ENCODE data around the gene EIF3I.

EIF3I gene

DNA sequence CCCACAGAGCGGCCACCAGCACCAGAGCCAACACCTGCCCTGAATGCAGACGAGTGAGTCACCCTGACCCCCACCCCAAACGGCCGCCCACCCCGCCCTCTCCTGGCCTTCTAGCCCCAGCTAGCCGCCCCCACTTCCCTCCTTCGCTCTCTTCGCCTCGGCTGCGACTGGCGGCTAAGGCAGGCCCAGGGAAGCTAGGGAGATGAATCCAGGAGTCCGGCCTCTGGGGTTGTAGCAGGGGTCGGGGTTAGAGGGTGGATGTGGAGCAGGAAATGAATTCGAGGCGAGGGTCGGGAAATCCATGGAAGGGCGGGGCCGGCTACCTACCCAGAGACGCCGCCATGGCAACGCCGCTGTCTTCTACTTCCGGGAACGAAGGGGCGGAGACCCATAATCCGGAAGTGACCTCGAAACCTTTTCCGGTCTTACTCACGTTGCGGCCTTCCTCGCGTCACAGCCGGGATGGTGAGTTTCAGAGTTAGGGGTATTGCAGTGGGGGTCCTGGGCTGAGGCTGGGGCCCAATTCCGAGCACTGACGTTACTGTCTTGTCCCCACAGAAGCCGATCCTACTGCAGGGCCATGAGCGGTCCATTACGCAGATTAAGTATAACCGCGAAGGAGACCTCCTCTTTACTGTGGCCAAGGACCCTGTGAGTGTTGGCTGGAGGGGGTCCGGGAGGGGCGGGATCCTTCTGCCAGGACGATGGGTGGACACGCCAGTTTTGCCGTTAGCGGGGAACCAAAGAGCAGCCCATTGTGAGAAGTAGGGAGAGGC, at the start of gene EIF3I, which contains the start of gene TMEM234:
Gene EIF3I, plus strand, starts transcription at position 428 of the 776 bp plus-strand sequence. Its CDS starts 35 bp downstream, at position 463.
Gene TMEM234, minus strand, starts transcription at position 374 of the 776 bp plus-strand sequence. Its CDS starts 31 bp downstream, at position 343.
- Histone ChIP-seq H3K9me3 (ENCODE audit: control insufficient read depth, low read depth, low read length) (no peaks in the 10 kb centered on the region), H3K9ac (ENCODE audit: low read length) (peak within 1 kb of the TSS; percentile 86), H3K4me3 (ENCODE audit: low read length) (peak within 1 kb of the TSS; percentile 88), H3K36me3 (ENCODE audit: control insufficient read depth, low read depth, low read length) (peaks cover 16% of the 10 kb centered on the region), H3K27me3 (ENCODE audit: control insufficient read depth, insufficient read depth, low read length) (no peaks in the 10 kb centered on the region), H3K4me1 (ENCODE audit: control insufficient read depth, low read depth, low read length) (no peaks in the 10 kb centered on the region), H3K27ac (ENCODE audit: low read length) (peak within 1 kb of the TSS; percentile 61)

DNA sequence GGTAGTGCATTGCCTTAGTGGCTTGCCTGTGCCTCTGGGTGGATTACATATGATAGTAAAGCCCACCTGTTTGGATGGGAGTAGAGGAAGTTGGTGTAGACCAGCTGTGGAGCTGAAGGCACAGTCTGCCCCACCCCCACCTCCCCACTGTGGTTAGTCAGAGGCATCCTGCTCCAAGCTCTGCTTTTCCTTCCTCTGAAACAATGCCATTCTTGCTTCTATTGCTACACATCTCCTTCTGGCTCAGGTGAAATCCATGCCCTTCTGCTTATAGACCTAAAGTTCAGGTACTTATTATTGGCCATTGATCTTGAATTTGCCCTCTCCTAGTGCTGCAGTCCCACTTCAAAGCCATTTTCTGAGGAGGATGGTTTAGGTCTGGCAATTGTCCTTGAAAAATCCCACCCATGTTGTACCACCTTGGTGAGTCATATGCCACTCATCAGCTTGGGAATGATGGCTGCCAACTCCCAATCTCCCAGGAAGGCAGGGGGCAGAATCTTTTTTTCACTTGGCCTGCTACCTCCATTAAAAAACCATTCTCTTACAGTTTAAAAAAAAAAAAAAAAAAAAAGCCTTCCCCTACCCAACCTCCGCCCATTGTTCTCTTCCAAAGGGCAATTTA, 49.5 kb upstream of the EIF3I start:
- H3K27me3 ChIP-seq (ENCODE audit: control insufficient read depth, insufficient read depth, low read length), result no peaks in the 10 kb centered on the region
- H3K27ac ChIP-seq (ENCODE audit: low read length), result no peak overlapping the region
- no peaks in the 10 kb centered on the region for H3K9me3 ChIP-seq (ENCODE audit: control insufficient read depth, low read depth, low read length)
- no peak overlapping the region for H3K9ac ChIP-seq (ENCODE audit: low read length)
- H3K4me1 ChIP-seq (ENCODE audit: control insufficient read depth, low read depth, low read length), result no peaks in the 10 kb centered on the region
- H3K4me3 ChIP-seq (ENCODE audit: low read length), result no peak overlapping the region
- peaks cover 42% of the 10 kb centered on the region for H3K36me3 ChIP-seq (ENCODE audit: control insufficient read depth, low read depth, low read length)

DNA sequence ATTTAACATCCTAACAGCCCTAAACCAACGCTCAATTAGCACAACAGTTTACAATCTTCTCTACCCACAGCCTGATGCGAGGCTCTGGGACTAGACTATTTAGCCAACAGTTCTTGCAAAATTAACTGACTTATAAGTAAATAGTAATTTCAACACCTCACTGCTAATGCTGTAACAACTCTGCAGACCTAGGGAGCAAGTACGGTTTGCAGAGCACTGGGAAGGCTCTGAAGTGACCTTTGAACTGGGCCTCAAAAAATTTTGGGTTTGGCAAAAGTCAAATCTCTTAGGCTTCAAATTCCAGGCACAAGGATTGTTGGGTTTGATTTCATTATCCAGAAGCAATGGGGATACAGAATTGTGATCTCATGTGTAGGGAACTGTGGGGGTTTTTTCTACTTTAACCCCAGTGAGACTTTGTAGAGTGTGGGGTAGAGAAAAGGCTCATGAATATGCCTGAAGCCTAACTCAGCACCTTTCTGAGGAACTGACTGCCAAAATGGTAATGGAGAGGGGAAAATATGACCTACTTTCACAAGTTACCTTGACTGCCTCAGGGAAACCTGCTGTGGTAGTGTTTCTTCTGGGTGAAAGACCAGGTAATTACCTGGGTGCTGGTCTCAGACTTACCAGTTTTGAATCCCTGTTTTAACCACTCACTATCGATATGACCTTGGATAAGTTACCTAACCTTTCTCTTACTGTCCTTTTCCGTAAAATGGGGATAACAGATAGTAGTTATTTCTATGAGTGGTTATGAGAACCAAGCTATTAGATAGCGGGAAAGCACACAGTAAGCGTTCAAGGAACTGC, 43.6 kb upstream of the EIF3I start:
- H3K27ac ChIP-seq (ENCODE audit: low read length), result no peak overlapping the region
- H3K36me3 ChIP-seq (ENCODE audit: control insufficient read depth, low read depth, low read length), result peaks cover 19% of the 10 kb centered on the region
- no peaks in the 10 kb centered on the region for H3K9me3 ChIP-seq (ENCODE audit: control insufficient read depth, low read depth, low read length)
- no peaks in the 10 kb centered on the region for H3K27me3 ChIP-seq (ENCODE audit: control insufficient read depth, insufficient read depth, low read length)
- H3K4me3 ChIP-seq (ENCODE audit: low read length), result peak overlapping the region; percentile 93
- peaks cover 15% of the 10 kb centered on the region for H3K4me1 ChIP-seq (ENCODE audit: control insufficient read depth, low read depth, low read length)
- H3K9ac ChIP-seq (ENCODE audit: low read length), result peak overlapping the region; percentile 4

DNA sequence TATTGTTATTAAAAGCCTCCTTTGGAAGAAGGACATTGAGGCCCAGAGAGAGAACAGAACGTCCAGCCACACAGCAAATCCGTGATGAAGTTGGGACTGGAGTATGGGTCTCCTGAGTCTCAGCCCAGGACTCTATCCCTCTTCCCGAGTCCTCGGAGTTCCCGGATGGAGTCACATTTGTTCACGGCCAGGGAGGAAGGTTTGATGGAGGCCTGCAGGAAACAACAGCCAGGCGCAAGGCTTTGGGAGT, 43.1 kb upstream of the EIF3I start:
- H3K27me3 ChIP-seq (ENCODE audit: control insufficient read depth, insufficient read depth, low read length), result no peaks in the 10 kb centered on the region
- peak overlapping the region; percentile 2 for H3K27ac ChIP-seq (ENCODE audit: low read length)
- no peaks in the 10 kb centered on the region for H3K9me3 ChIP-seq (ENCODE audit: control insufficient read depth, low read depth, low read length)
- H3K36me3 ChIP-seq (ENCODE audit: control insufficient read depth, low read depth, low read length), result peaks cover 23% of the 10 kb centered on the region
- H3K9ac ChIP-seq (ENCODE audit: low read length), result peak overlapping the region; percentile 4
- peak overlapping the region; percentile 93 for H3K4me3 ChIP-seq (ENCODE audit: low read length)
- H3K4me1 ChIP-seq (ENCODE audit: control insufficient read depth, low read depth, low read length), result peaks cover 15% of the 10 kb centered on the region

DNA sequence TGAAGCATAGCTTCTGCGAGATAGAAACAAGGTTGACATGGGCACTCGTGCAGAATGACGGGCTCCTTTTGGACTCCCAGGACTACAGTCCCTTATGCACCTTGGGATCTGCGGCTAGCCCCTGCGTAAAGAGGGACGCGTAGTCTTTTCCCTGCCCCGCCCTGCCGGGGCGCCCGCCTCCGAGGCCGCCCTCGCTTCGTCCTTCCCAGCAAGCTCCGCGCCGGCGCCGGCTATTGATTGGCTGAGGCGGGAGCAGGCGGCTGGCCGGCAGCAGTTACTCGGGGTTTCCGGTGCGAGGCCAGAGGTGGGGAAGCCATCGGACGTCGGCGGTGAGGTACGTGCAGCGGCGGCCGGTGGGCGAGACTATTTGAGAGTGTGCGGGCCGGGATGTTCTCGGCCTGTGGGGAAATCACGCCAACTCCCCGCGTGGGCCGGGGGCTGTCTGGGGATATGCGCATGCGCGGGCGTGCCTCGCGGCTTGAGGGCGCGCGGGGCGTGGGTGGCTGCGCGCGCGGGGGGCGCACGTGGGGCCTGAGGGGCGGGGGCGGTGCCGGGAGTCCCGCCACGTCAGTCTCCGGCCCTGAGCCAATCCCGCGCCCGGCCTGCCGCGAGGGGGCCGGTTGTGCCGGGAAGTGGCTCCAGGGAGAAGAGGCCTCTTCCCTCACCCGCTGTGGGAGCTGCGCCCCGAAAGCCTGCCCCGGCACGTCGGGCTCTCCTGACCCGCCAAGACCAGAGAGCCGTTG, 42.6 kb upstream of the EIF3I start, which contains the start of gene TXLNA:
Gene TXLNA, plus strand, starts transcription at position 233 of the 743 bp plus-strand sequence. CDS start 671 bp downstream, outside the sequence.
- Histone ChIP-seq H3K4me1 (ENCODE audit: control insufficient read depth, low read depth, low read length) (peaks cover 15% of the 10 kb centered on the region), H3K4me3 (ENCODE audit: low read length) (peak within 1 kb of the TSS; percentile 93), H3K27ac (ENCODE audit: low read length) (peak within 1 kb of the TSS; percentile 52), H3K27me3 (ENCODE audit: control insufficient read depth, insufficient read depth, low read length) (no peaks in the 10 kb centered on the region), H3K36me3 (ENCODE audit: control insufficient read depth, low read depth, low read length) (peaks cover 28% of the 10 kb centered on the region), H3K9ac (ENCODE audit: low read length) (peak within 1 kb of the TSS; percentile 88), H3K9me3 (ENCODE audit: control insufficient read depth, low read depth, low read length) (no peaks in the 10 kb centered on the region)

DNA sequence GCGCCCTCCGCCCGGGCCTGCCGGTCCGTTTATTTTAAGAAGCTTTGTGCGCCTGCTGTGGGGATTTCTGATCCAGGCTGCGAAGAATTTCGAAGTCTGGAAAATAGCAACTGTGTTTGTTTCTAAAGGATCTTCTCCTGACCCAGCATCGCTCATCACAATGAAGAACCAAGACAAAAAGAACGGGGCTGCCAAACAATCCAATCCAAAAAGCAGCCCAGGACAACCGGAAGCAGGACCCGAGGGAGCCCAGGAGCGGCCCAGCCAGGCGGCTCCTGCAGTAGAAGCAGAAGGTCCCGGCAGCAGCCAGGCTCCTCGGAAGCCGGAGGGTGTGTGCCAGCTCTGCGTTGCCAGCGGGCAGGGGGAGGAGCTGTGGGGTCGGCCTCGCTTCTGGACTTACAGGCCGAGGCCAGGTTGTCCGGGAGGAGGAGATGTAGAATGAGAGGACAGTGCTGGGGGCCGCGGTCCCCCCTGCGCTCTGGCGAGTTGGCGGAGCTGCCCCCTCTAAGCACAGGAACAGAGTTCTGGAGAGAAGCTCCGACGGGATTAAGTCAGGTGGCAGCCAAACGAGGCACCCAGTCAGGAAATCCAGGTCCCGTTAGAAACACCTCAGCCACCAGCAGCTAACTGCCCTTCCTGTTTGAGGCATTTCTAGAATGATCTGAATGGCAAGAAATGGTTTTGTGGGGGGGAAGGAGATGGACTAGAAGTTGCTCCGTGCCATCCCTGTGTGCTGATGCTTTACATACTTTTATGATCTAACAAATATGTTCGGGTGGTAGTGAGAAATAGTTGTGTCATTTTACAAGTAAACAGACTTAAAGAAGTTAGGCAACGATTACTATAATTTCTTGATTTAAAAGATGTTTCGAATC, 41.8 kb upstream of the EIF3I start:
- Histone ChIP-seq H3K4me3 (ENCODE audit: low read length) (peak overlapping the region; percentile 93), H3K4me1 (ENCODE audit: control insufficient read depth, low read depth, low read length) (peaks cover 15% of the 10 kb centered on the region), H3K27me3 (ENCODE audit: control insufficient read depth, insufficient read depth, low read length) (no peaks in the 10 kb centered on the region), H3K9me3 (ENCODE audit: control insufficient read depth, low read depth, low read length) (no peaks in the 10 kb centered on the region), H3K36me3 (ENCODE audit: control insufficient read depth, low read depth, low read length) (peaks cover 34% of the 10 kb centered on the region), H3K27ac (ENCODE audit: low read length) (peak overlapping the region; percentile 52), H3K9ac (ENCODE audit: low read length) (peak overlapping the region; percentile 88)

DNA sequence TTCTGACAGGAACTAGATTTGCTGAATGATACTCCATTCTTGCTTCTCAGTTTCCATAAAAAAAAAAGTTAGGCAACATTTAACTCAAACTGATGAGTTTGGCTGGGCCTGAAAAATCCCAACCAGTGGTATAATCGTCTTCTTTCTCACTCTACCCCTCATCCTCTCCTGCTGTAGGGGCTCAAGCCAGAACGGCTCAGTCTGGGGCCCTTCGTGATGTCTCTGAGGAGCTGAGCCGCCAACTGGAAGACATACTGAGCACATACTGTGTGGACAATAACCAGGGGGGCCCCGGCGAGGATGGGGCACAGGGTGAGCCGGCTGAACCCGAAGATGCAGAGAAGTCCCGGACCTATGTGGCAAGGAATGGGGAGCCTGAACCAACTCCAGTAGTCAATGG, 41.1 kb upstream of the EIF3I start:
- Histone ChIP-seq H3K27me3 (ENCODE audit: control insufficient read depth, insufficient read depth, low read length) (no peaks in the 10 kb centered on the region), H3K9me3 (ENCODE audit: control insufficient read depth, low read depth, low read length) (no peaks in the 10 kb centered on the region), H3K27ac (ENCODE audit: low read length) (no peak overlapping the region), H3K4me1 (ENCODE audit: control insufficient read depth, low read depth, low read length) (peaks cover 15% of the 10 kb centered on the region), H3K9ac (ENCODE audit: low read length) (no peak overlapping the region), H3K36me3 (ENCODE audit: control insufficient read depth, low read depth, low read length) (peaks cover 35% of the 10 kb centered on the region), H3K4me3 (ENCODE audit: low read length) (peak overlapping the region; percentile 93)

DNA sequence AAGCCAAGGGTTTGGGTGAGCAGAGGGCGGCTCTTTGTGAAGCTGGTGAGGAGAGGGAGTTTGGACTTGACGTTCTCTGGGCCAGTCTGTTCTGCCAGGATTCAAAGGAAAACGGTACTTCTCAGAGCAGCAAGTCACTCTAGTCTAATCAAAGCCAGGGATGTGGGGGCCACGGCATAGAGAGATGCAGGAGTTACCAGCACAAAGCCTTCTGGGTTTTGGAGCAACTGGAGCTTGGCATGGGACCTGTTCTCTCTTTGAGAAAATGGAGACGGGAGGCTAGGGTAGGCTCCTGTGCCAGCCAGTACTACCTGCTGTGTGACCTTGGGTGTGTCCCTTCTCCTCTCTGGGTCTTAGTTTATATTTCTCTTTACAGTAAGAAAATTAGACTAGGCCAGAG, 40.6 kb upstream of the EIF3I start:
- no peak overlapping the region for H3K27ac ChIP-seq (ENCODE audit: low read length)
- H3K4me1 ChIP-seq (ENCODE audit: control insufficient read depth, low read depth, low read length), result peaks cover 15% of the 10 kb centered on the region
- H3K36me3 ChIP-seq (ENCODE audit: control insufficient read depth, low read depth, low read length), result peaks cover 40% of the 10 kb centered on the region
- no peak overlapping the region for H3K4me3 ChIP-seq (ENCODE audit: low read length)
- H3K9me3 ChIP-seq (ENCODE audit: control insufficient read depth, low read depth, low read length), result no peaks in the 10 kb centered on the region
- no peaks in the 10 kb centered on the region for H3K27me3 ChIP-seq (ENCODE audit: control insufficient read depth, insufficient read depth, low read length)
- H3K9ac ChIP-seq (ENCODE audit: low read length), result no peak overlapping the region

DNA sequence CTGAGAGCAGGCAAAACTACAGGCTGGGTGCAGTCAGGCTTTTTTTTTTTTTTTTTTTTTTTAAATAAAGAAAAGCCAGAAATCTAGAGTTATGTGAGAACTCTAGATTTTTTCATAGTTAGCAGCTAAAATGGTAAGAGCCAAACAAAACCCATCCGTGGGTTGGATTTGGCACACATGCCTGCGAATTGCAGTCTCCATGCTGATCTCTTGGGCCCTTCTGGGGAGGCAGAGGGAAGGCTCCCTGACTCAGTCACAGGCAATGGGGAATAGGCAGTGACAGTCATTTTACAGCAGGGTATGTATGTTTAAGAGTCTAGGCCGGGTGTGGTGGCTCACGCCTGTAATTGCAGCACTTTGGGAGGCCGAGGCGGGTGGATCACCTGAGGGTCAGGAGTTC, 40.1 kb upstream of the EIF3I start:
- no peak overlapping the region for H3K27ac ChIP-seq (ENCODE audit: low read length)
- no peaks in the 10 kb centered on the region for H3K27me3 ChIP-seq (ENCODE audit: control insufficient read depth, insufficient read depth, low read length)
- H3K4me3 ChIP-seq (ENCODE audit: low read length), result no peak overlapping the region
- no peak overlapping the region for H3K9ac ChIP-seq (ENCODE audit: low read length)
- H3K36me3 ChIP-seq (ENCODE audit: control insufficient read depth, low read depth, low read length), result peaks cover 43% of the 10 kb centered on the region
- no peaks in the 10 kb centered on the region for H3K9me3 ChIP-seq (ENCODE audit: control insufficient read depth, low read depth, low read length)
- peaks cover 15% of the 10 kb centered on the region for H3K4me1 ChIP-seq (ENCODE audit: control insufficient read depth, low read depth, low read length)

DNA sequence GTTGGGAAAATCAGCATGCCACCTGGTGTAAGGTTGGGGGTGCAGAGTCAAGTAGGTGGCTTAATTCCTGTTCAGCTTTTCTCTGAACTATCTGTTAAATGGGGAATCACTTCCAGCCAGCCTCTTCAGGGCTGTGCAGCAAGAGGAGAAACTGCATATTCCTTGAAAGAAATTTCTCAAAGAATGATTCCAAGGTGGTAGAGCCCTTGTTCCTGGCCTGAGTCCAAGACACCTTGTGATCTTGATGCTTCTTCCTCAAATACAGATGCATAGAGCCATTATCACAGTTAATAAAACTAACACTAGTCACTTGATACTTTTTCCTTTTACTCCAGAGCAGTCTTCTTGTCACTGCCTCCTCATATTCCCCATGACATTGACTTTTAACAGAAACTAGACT, 37.6 kb upstream of the EIF3I start:
- peaks cover 68% of the 10 kb centered on the region for H3K36me3 ChIP-seq (ENCODE audit: control insufficient read depth, low read depth, low read length)

More for the DNA sequence above, 37.6 kb upstream of the EIF3I start:
- Histone ChIP-seq H3K27me3 (ENCODE audit: control insufficient read depth, insufficient read depth, low read length) (no peaks in the 10 kb centered on the region), H3K9me3 (ENCODE audit: control insufficient read depth, low read depth, low read length) (no peaks in the 10 kb centered on the region), H3K4me1 (ENCODE audit: control insufficient read depth, low read depth, low read length) (peaks cover 7% of the 10 kb centered on the region), H3K9ac (ENCODE audit: low read length) (no peak overlapping the region), H3K4me3 (ENCODE audit: low read length) (no peak overlapping the region), H3K27ac (ENCODE audit: low read length) (no peak overlapping the region)

Measured in iPS-18a (cell line).